B cell (primary cell): ENCODE measurements around the gene CAMK1D. TPM values are rescaled to one million over a fixed set of nuclear protein-coding genes. Genes with fewer than 3 reads are reported as not detected.

Source experiments
- ATAC-seq: fragments of 200-7000 bp; cut with Tn5 transposase; one replicate; pipeline ENCODE4 v1.10.0; 2021; ENCODE audit warnings: low read depth, mild to moderate bottlenecking, moderate number of reproducible peaks, moderate library complexity
- CTCF ChIA-PET: fragments of 350-600 bp; sonication (Branson Sonifier 250); formaldehyde crosslinking; loops from one replicate; lab custom pipeline; 2021; ENCODE audit warnings: antibody characterized with exemption, inconsistent platforms; lab: Charles Lee
- POLR2A ChIA-PET: fragments of 350-600 bp; sonication (Branson Sonifier 250); formaldehyde crosslinking; loops from one replicate; lab custom pipeline; 2021; ENCODE audit warnings: antibody characterized with exemption; lab: Charles Lee
- DNase-seq: peaks from one replicate; pipeline ENCODE4 v3.0.0; 2013
- H2AFZ ChIP-seq: 2 replicates; pipeline ENCODE4 v1.6.1; 2012; ENCODE audit warnings: mild to moderate bottlenecking, low read depth, low read length; ENCODE audit not compliant: insufficient read depth, poor library complexity, severe bottlenecking
- H3K27ac ChIP-seq, 2 donors: 1 replicate in 1 of 2; 2 replicates in 1 of 2; pipeline ENCODE4 v1.5.1; 2012 to 2013; ENCODE audit warnings: low read length in 2 of 2, mild to moderate bottlenecking in 2 of 2, moderate library complexity in 1 of 2
- H3K27me3 ChIP-seq, 4 experiments: fragments of 200-600 bp in 1 of 4; sonication (generic) in 1 of 4; replicated peaks in 1 of 4; 1 replicate in 2 of 4; 2 replicates in 2 of 4; pipeline versions ENCODE4 v1.6.1 to v1.7.0; 2013 to 2016; ENCODE audit warnings: low read length in 3 of 4, mild to moderate bottlenecking in 2 of 4, mixed read lengths in 1 of 4, moderate library complexity in 1 of 4; ENCODE audit not compliant: insufficient read depth in 4 of 4, control insufficient read depth in 3 of 4; ENCODE audit errors: control extremely low read depth in 1 of 4
- H3K36me3 ChIP-seq, 2 experiments: replicated peaks in 1 of 2; 1 replicate in 1 of 2; 2 replicates in 1 of 2; pipeline versions ENCODE4 v1.6.1 to v1.7.1; 2013; ENCODE audit warnings: low read length in 1 of 2; ENCODE audit not compliant: insufficient read depth in 2 of 2, control insufficient read depth in 1 of 2; ENCODE audit errors: control extremely low read depth in 1 of 2, extremely low read depth in 1 of 2
- H3K4me1 ChIP-seq, 2 donors: fragments of 200-600 bp in 1 of 2; sonication (generic) in 1 of 2; 1 replicate in 1 of 2; 2 replicates in 1 of 2; pipeline versions ENCODE4 v1.5.1 to v1.6.1; 2013 to 2017; ENCODE audit warnings: low read length in 2 of 2; ENCODE audit not compliant: control insufficient read depth in 2 of 2, insufficient read depth in 2 of 2
- H3K4me2 ChIP-seq: replicated peaks from 2 replicates; pipeline ENCODE3; 2012; ENCODE audit warnings: mild to moderate bottlenecking, low read depth, low read length; ENCODE audit not compliant: poor library complexity, severe bottlenecking
- H3K4me3 ChIP-seq, 5 experiments: fragments of 200-600 bp in 1 of 5; sonication (generic) in 1 of 5; 1 replicate in 3 of 5; 2 replicates in 2 of 5; pipeline versions ENCODE4 v1.5.1 to v1.7.0; 2011 to 2016; ENCODE audit warnings: low read length in 4 of 5, mild to moderate bottlenecking in 4 of 5, low read depth in 2 of 5, control low read depth in 1 of 5, moderate library complexity in 1 of 5; ENCODE audit not compliant: insufficient read depth in 1 of 5; ENCODE audit errors: control extremely low read depth in 1 of 5, extremely low read depth in 1 of 5
- H3K79me2 ChIP-seq: fragments of 200-600 bp; sonication (generic); one replicate; pipeline ENCODE4 v1.6.0; 2016; ENCODE audit warnings: low read length; ENCODE audit not compliant: control insufficient read depth, insufficient read depth
- H3K9ac ChIP-seq: fragments of 200-600 bp; sonication (generic); 2 replicates; pipeline ENCODE4 v1.6.1; 2017; ENCODE audit warnings: mild to moderate bottlenecking, low read length, moderate library complexity
- H3K9me3 ChIP-seq, 3 donors: one replicate each; pipeline versions ENCODE4 v1.6.1 to v1.7.1; 2013; ENCODE audit warnings: low read length in 2 of 3; ENCODE audit not compliant: control insufficient read depth in 2 of 3, insufficient read depth in 1 of 3; ENCODE audit errors: control extremely low read depth in 1 of 3
- H4K20me1 ChIP-seq: 2 replicates; pipeline ENCODE4 v1.6.0; 2012; ENCODE audit warnings: mild to moderate bottlenecking, low read length; ENCODE audit not compliant: insufficient read depth, control insufficient read depth, poor library complexity, severe bottlenecking
- H3K27ac Mint-ChIP-seq: one replicate; pipeline ENCODE4 v1.8.0; 2021; ENCODE audit warnings: mixed read lengths
- H3K27me3 Mint-ChIP-seq: one replicate; pipeline ENCODE4 v1.8.0; 2021; ENCODE audit warnings: mixed read lengths
- H3K4me1 Mint-ChIP-seq: one replicate; pipeline ENCODE4 v1.8.0; 2021; ENCODE audit warnings: mixed read lengths
- H3K4me3 Mint-ChIP-seq: one replicate; pipeline ENCODE4 v1.8.0; 2021; ENCODE audit warnings: mixed read lengths
- H3K9me3 Mint-ChIP-seq: one replicate; pipeline ENCODE4 v1.8.0; 2022; ENCODE audit warnings: mixed read lengths; ENCODE audit not compliant: insufficient read depth
- EZH2 ChIP-seq: IDR thresholded peaks from 2 replicates; pipeline ENCODE4 v1.6.1; 2012; ENCODE audit warnings: borderline replicate concordance, low read depth, mild to moderate bottlenecking, moderate library complexity, low read length; ENCODE audit not compliant: insufficient read depth, poor library complexity, severe bottlenecking
- WGBS: methylation state at CpG from one replicate; pipeline ENCODE4 v1.1.5; 2013; ENCODE audit warnings: missing lambda C conversion rate; ENCODE audit not compliant: insufficient coverage; 5-methylcytosine and 5-hydroxymethylcytosine counted together
- intact Hi-C: fragments of 100-400 bp; cut with micrococcal nuclease; formaldehyde crosslinking; loops from one replicate; pipeline ENCODE4 v1.10.0; 2022
- polyA plus RNA-seq: library from polyadenylated mRNA; depleted of rRNA; stranded (reverse); fragments of >200 nt; gene quantifications from 2 replicates; pipeline ENCODE4 v1.2.3, GENCODE V29; 2012
- total RNA-seq, 2 donors: library from RNA; stranded (reverse); fragments of 120-200 nt in 1 of 2; gene quantifications; 1 replicate in 1 of 2; 2 replicates in 1 of 2; pipeline versions ENCODE4 v1.2.3 to v1.2.4, GENCODE V29; 2013 to 2022
- TF ChIP-seq, protein P1 (sequence below): fragments of 200-600 bp; IDR thresholded peaks from one replicate; pipeline ENCODE4 v1.8.0; 2022; ENCODE audit warnings: antibody characterized with exemption, mild to moderate bottlenecking

Gene CAMK1D
- total and polyA plus RNA-seq, 2 donors (not counting 1 experiment from before 2014, with no cell fraction given), result 34.1 to 69.7 TPM

DNA sequence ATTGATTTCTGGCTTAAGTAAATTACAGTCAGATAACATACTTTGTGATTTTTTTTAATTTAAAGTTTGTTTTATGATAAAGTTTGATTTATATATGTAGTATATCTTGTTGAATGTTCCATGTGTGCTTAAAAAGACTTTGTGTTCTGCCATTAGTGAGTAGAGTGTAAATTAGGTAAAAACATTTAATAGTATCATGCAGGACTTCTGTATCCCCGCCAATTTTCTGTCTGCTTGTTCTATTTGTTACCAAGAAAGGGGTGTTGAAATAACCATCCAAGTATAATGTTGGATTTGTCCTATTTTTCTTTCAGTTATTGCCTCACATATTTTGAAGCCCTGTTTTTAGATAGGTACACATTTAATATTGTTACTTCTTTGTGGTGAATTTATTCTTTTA is 172.1 kb downstream of the CAMK1D start:
- Mint-ChIP-seq H3K27me3 (no peaks in the 10 kb centered on the region), H3K27ac (no peak overlapping the region), H3K4me3 (no peak overlapping the region), H3K4me1 (peaks cover 26% of the 10 kb centered on the region), H3K9me3 (peaks cover 6% of the 10 kb centered on the region)
- DNase-seq (no peak), ATAC-seq (no peak)
- Histone ChIP-seq H3K27ac (no peak overlapping the region), H3K4me3 (no peak overlapping the region), H3K36me3 (no peaks in the 10 kb centered on the region), H4K20me1 (peaks cover 18% of the 10 kb centered on the region), H3K4me2 (no peak overlapping the region), H3K27me3 (no peaks in the 10 kb centered on the region), H3K9ac (no peak overlapping the region), H3K9me3 (peaks cover 5 to 8% (median 7%) of the 10 kb centered on the region in 3 donors), H3K4me1 (no peaks in the 10 kb centered on the region), H3K79me2 (peaks cover 65% of the 10 kb centered on the region), H2AFZ (no peak overlapping the region)
- ChIA-PET CTCF (no interaction called here), POLR2A (no interaction called here)
- no CpG with 5 or more reads among the region's 1 CpG for WGBS
- TF ChIP-seq, protein P1, sequence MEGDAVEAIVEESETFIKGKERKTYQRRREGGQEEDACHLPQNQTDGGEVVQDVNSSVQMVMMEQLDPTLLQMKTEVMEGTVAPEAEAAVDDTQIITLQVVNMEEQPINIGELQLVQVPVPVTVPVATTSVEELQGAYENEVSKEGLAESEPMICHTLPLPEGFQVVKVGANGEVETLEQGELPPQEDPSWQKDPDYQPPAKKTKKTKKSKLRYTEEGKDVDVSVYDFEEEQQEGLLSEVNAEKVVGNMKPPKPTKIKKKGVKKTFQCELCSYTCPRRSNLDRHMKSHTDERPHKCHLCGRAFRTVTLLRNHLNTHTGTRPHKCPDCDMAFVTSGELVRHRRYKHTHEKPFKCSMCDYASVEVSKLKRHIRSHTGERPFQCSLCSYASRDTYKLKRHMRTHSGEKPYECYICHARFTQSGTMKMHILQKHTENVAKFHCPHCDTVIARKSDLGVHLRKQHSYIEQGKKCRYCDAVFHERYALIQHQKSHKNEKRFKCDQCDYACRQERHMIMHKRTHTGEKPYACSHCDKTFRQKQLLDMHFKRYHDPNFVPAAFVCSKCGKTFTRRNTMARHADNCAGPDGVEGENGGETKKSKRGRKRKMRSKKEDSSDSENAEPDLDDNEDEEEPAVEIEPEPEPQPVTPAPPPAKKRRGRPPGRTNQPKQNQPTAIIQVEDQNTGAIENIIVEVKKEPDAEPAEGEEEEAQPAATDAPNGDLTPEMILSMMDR, result no peak
- TF ChIP-seq EZH2, result no peak
- intact Hi-C loops, result no loop called here

DNA sequence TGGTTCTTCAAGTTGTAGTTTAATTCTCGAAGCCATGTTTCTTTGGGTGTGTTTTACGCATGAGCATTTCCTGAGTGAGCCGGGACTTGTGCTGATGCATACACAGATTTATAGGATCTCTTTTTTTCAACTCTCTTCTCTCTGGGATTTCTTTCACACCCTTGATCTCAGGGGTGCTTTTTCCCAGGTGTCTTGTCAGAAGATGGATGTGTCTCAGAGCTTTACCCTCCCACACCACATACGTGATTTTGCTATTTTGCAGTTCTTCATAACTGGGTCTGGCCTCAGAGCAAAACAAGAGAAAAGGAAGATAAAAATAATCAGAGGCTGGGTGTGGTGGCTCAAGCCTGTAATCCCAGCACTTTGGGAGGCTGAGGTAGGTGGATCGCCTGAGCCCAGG is 177.0 kb downstream of the CAMK1D start:
- peaks cover 49% of the 10 kb centered on the region for H4K20me1 ChIP-seq
- DNase-seq (no peak), ATAC-seq (no peak)
- Mint-ChIP-seq H3K4me3 (no peak overlapping the region), H3K27me3 (no peaks in the 10 kb centered on the region), H3K27ac (no peak overlapping the region), H3K4me1 (peaks cover 26% of the 10 kb centered on the region), H3K9me3 (peaks cover 6% of the 10 kb centered on the region)
- peaks cover 90% of the 10 kb centered on the region for H3K79me2 ChIP-seq
- intact Hi-C loops, result no loop called here
- peaks cover 2 to 7% (median 2%) of the 10 kb centered on the region in 3 donors for H3K9me3 ChIP-seq
- no peak overlapping the region for H3K9ac ChIP-seq
- no peak for TF ChIP-seq EZH2
- CTCF ChIA-PET, result no interaction called here
- no peak overlapping the region for H2AFZ ChIP-seq
- no peak overlapping the region for H3K27ac ChIP-seq
- no peaks in the 10 kb centered on the region for H3K4me1 ChIP-seq
- no peaks in the 10 kb centered on the region for H3K36me3 ChIP-seq
- no peaks in the 10 kb centered on the region for H3K27me3 ChIP-seq
- no peak overlapping the region for H3K4me2 ChIP-seq
- WGBS, result no CpG with 5 or more reads among the region's 5 CpGs
- H3K4me3 ChIP-seq, result no peak overlapping the region
- POLR2A ChIA-PET, result no interaction called here
